ENCODE measurements around the gene RBFA. TPM values are rescaled to one million over a fixed set of nuclear protein-coding genes. Genes with fewer than 3 reads are reported as not detected.

Gene RBFA, protein sequence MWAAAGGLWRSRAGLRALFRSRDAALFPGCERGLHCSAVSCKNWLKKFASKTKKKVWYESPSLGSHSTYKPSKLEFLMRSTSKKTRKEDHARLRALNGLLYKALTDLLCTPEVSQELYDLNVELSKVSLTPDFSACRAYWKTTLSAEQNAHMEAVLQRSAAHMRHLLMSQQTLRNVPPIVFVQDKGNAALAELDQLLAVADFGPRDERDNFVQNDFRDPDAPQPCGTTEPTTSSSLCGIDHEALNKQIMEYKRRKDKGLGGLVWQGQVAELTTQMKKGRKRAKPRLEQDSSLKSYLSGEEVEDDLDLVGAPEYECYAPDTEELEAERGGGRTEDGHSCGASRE
- 28.9 to 34.0 TPM (median 30.3 TPM) in 5 replicates for total RNA-seq (2022; extraction: Qiagen RNA extraction)

DNA sequence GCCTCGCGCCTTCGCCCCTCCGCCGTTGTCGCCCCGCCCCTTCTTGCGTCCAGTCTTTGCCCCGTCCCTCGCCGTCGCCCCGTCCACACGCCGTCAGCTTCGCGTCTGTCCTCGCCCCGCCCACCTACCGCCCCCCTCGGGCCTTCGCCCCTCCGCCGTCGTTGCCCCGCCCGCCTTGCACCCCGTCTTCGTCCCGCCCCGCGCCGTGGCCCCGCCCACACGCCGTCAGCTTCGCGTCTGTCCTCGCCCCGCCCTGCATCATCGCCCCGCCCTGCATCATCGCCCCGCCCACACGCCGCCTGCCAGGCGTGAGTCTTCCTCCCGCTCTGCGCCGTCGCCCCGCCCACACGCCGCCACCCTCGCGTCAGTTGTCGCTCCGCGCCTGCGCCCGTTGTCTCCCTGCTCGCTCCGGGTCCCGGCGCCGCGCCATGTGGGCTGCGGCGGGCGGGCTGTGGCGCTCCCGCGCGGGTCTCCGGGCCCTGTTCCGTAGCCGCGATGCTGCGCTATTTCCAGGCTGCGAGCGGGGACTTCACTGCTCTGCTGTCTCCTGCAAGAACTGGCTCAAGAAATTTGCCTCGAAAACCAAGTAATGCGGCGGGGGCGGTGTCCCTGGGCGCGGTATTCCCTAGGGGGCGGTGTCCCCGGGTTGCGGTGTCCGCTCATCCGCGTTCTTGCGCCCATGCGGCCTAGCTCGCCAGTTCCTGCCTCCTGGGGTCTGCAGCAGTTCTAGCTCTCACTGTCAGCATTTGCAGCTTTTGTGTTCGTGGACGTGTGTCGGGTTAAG lies at the start of gene RBFA:
Gene RBFA, plus strand, starts transcription at position 367 of the 784 bp plus-strand sequence. Its CDS starts 62 bp downstream, at position 429.

DNA sequence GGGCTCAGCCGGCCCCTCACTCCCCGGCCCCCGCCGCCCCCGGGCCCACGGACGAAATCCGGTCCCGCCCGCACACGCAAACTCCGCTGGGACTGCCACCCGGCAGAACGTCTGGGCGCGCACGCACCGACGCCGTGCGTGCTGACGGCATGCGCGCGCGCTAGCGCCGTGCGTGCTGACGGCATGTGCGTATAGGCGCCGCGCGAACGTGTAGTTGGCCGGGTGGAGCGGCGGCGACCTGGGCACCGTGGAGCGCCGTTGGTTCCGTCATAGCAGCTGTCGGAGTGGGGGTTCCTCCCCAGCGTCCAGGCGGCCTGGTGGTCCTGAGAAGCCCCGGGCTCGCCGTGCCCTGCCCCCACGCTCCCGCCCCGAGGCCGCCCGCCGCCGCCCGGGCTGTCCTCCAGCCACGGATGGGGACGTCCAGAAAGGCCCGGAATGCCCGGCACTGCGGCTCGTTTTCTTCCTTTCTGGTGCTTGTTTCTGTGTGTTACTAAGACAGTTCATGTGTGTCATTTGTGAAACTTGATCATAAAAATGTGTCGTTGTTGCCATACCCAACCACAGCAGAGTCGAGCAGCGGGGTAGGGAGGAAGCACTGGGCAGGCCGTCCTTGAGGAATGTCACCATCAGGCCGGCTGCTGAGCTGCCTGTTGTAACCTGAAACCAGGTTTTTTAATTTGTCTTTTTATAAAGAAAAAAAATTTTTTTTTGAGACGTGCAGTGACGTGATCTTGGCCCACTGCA lies 45.6 kb upstream of the RBFA start, which contains the start of gene TXNL4A:
Gene TXNL4A, minus strand, starts transcription at position 113 of the 744 bp plus-strand sequence. CDS start 171 bp downstream, outside the sequence.

Other genes starting within 250 kb of the RBFA start
- not detected in 5 replicates for gene KCNG2, start 236.5 kb upstream of the RBFA start, total RNA-seq (2022; extraction: Qiagen RNA extraction)
- 14.2 to 19.3 TPM (median 18.1 TPM) in 5 replicates for gene SLC66A2, start 82.8 kb upstream of the RBFA start, total RNA-seq (2022; extraction: Qiagen RNA extraction)
- 9.7 to 13.3 TPM (median 11.6 TPM) in 5 replicates for gene HSBP1L1, start 69.8 kb upstream of the RBFA start, total RNA-seq (2022; extraction: Qiagen RNA extraction)
- gene TXNL4A, start 45.9 kb upstream of the RBFA start, total RNA-seq (2022; extraction: Qiagen RNA extraction): 94.8 to 140 TPM (median 120 TPM) in 5 replicates
- gene ADNP2, start 74.8 kb downstream of the RBFA start, total RNA-seq (2022; extraction: Qiagen RNA extraction): 11.2 to 14.3 TPM (median 12.7 TPM) in 5 replicates
- 1.8 to 2.8 TPM (median 2.3 TPM) in 5 replicates for gene PARD6G, start 213.1 kb downstream of the RBFA start, total RNA-seq (2022; extraction: Qiagen RNA extraction)